Measurements from ENCODE around the gene MRTFB. TPM values are rescaled to one million over a fixed set of nuclear protein-coding genes. Genes with fewer than 3 reads are reported as not detected.

MRTFB gene
- total and polyA plus RNA-seq, 2 of the 13 experiments (the other 11 are each of a cell fraction or from before 2014, with no cell fraction given), result 11.4 to 14.0 TPM

DNA sequence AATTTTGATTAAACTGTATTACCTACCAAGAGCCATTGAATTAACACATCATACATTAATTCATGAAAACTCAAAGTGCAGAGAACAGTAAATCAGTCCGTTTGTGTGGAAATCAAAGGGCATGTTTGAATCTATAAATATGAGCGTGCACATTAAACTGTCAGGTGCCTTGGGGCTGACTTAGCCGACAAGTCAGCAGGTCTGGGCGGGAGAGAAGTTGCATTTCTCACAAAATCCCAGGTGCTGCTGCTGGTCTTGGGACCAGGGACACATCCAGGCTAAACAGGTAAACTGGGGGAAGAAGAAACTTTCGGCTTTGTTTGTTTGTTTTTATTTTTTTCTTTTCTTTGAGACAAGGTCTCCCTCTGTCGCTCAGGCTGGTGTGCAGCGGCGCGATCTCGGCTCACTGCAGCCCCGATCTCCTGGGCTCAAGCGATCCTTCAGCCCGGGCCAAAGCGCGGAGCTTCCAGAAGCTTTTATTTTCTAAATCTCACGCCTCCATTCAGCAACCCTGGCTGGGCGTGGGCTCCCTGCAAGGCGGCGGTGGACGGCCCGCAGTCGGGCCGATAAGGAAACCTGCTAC is 213.9 kb downstream of the MRTFB start (continued):
- TF ChIP-seq PRDM15 (CRISPR knock-in tag; IDR thresholded peaks at IDR 0.05) (no peak), TCF7 (IDR thresholded peaks at IDR 0.05; ENCODE audit: low read depth) (no peak), NR2C2 (CRISPR knock-in tag; IDR thresholded peaks at IDR 0.05; ENCODE audit: borderline replicate concordance) (no peak), DMAP1 (CRISPR knock-in tag; IDR thresholded peaks at IDR 0.05) (peak; percentile 43; the same call in 1 of the 2 replicates), ZGPAT (CRISPR knock-in tag; IDR thresholded peaks at IDR 0.05) (no peak), AGO1 (IDR thresholded peaks at IDR 0.05; ENCODE audit: low read depth, low read length, poor library complexity, severe bottlenecking) (peak; percentile 6), ZNF792 (CRISPR knock-in tag; IDR thresholded peaks at IDR 0.05) (no peak; the same call in 1 of the 2 replicates), WIZ (CRISPR knock-in tag; IDR thresholded peaks at IDR 0.05) (no peak), FOXA1 (IDR thresholded peaks at IDR 0.05) (no peak), FOXA1 (CRISPR knock-in tag; IDR thresholded peaks at IDR 0.05) (0 out of 2 replicates have a peak, but pooled peaks have one; percentile 9), STAT5B (CRISPR knock-in tag; IDR thresholded peaks at IDR 0.05) (no peak), PHB2 (IDR thresholded peaks at IDR 0.05; ENCODE audit: partially characterized antibody) (no peak), ZNF441 (CRISPR knock-in tag; IDR thresholded peaks at IDR 0.05; ENCODE audit: borderline replicate concordance) (no peak)
- TF ChIP-seq, protein P1, sequence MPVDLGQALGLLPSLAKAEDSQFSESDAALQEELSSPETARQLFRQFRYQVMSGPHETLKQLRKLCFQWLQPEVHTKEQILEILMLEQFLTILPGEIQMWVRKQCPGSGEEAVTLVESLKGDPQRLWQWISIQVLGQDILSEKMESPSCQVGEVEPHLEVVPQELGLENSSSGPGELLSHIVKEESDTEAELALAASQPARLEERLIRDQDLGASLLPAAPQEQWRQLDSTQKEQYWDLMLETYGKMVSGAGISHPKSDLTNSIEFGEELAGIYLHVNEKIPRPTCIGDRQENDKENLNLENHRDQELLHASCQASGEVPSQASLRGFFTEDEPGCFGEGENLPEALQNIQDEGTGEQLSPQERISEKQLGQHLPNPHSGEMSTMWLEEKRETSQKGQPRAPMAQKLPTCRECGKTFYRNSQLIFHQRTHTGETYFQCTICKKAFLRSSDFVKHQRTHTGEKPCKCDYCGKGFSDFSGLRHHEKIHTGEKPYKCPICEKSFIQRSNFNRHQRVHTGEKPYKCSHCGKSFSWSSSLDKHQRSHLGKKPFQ (CRISPR knock-in tag; IDR thresholded peaks at IDR 0.05; ENCODE audit: insufficient replicate concordance), result peak; percentile 48
- TF ChIP-seq, protein P2, sequence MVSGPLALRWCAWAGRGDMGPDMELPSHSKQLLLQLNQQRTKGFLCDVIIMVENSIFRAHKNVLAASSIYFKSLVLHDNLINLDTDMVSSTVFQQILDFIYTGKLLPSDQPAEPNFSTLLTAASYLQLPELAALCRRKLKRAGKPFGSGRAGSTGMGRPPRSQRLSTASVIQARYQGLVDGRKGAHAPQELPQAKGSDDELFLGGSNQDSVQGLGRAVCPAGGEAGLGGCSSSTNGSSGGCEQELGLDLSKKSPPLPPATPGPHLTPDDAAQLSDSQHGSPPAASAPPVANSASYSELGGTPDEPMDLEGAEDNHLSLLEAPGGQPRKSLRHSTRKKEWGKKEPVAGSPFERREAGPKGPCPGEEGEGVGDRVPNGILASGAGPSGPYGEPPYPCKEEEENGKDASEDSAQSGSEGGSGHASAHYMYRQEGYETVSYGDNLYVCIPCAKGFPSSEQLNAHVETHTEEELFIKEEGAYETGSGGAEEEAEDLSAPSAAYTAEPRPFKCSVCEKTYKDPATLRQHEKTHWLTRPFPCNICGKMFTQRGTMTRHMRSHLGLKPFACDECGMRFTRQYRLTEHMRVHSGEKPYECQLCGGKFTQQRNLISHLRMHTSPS (CRISPR knock-in tag; IDR thresholded peaks at IDR 0.05; ENCODE audit: low read depth), result peak; percentile 12; the same call in 1 of the 2 replicates
- TF ChIP-seq, protein P3, sequence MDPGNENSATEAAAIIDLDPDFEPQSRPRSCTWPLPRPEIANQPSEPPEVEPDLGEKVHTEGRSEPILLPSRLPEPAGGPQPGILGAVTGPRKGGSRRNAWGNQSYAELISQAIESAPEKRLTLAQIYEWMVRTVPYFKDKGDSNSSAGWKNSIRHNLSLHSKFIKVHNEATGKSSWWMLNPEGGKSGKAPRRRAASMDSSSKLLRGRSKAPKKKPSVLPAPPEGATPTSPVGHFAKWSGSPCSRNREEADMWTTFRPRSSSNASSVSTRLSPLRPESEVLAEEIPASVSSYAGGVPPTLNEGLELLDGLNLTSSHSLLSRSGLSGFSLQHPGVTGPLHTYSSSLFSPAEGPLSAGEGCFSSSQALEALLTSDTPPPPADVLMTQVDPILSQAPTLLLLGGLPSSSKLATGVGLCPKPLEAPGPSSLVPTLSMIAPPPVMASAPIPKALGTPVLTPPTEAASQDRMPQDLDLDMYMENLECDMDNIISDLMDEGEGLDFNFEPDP (CRISPR knock-in tag; conservative IDR thresholded peaks at IDR 0.05), result no peak
- TF ChIP-seq, protein P4, sequence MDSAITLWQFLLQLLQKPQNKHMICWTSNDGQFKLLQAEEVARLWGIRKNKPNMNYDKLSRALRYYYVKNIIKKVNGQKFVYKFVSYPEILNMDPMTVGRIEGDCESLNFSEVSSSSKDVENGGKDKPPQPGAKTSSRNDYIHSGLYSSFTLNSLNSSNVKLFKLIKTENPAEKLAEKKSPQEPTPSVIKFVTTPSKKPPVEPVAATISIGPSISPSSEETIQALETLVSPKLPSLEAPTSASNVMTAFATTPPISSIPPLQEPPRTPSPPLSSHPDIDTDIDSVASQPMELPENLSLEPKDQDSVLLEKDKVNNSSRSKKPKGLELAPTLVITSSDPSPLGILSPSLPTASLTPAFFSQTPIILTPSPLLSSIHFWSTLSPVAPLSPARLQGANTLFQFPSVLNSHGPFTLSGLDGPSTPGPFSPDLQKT (CRISPR knock-in tag; IDR thresholded peaks at IDR 0.05; ENCODE audit: borderline replicate concordance), result no peak

All from HepG2 (cell line).